ENCODE results near the gene NSMCE4A. TPM values are rescaled to one million over a fixed set of nuclear protein-coding genes. Genes with fewer than 3 reads are reported as not detected.

NSMCE4A gene
- total RNA-seq, 2 experiments from 2014 or later: 34.2 to 36.5 TPM

DNA sequence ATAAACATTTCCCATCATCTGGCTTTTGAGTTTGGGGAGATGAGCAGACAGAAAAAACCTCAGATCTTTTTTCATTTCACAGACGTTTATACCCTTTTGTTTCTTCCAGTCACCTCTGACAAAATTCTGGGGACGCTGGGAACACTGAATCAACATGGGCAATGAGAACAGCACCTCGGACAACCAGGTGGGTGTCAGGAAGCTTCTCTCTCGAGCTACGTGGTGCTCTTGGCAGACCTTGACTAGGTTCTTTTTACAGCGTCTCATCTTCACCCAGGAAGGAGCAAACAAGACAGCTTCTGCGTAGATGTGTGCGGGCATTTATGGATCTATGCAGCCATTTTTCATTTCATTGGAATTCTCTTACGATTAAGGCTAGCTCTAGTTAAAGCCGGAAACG lies 46.8 kb upstream of the NSMCE4A start:
- no peak for TF ChIP-seq CTCF (IDR thresholded peaks at IDR 0.05)
- Mint-ChIP-seq H3K9me3 (no peaks in the 10 kb centered on the region), H3K27ac (no peak overlapping the region), H3K4me3 (no peak overlapping the region), H3K4me1 (ENCODE audit: low read depth) (no peaks in the 10 kb centered on the region), H3K36me3 (ENCODE audit: low read depth) (no peaks in the 10 kb centered on the region), H3K27me3 (peaks cover 2% of the 10 kb centered on the region)
- Histone ChIP-seq H3K9me3 (ENCODE audit: control insufficient read depth in 1 of 2, insufficient read depth in 1 of 2, low read length in 2 of 2) (no peaks in the 10 kb centered on the region), H3K4me3 (ENCODE audit: low read length) (no peak overlapping the region), H3K27ac (ENCODE audit: low read depth in 1 of 2, low read length in 2 of 2) (no peak overlapping the region), H3K27me3 (ENCODE audit: control insufficient read depth in 1 of 2, insufficient read depth in 2 of 2, low read length in 2 of 2) (peaks cover 0 to 3% of the 10 kb centered on the region in 2 experiments), H3K4me1 (ENCODE audit: insufficient read depth, low read length) (no peaks in the 10 kb centered on the region), H3K36me3 (ENCODE audit: insufficient read depth, low read length) (no peaks in the 10 kb centered on the region)
- ChIA-PET CTCF (no interaction called here), POLR2A (no interaction called here)
- DNase-seq (no peak), ATAC-seq (ENCODE audit: poor library complexity) (no peak)
- intact Hi-C loops (cut with DNase I, micrococcal nuclease): no loop called here

DNA sequence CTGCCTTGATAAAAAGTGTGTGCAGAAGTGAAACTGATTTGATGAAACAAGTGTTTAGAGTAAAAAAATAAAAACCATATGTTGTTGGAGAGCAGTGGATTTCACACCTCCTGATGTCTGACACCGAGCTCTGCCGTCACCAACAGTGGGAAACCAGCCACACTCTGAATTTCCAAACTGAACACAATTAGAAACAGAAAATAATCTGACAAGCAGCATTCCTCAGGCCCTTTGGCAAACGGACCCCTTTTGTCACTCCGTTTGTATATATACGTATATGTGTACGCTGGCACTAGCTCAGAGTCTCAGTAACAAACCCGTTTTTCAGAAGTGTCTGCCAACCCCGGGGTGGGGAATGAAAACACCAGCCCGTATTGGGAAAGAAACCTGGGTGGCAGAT lies 46.4 kb upstream of the NSMCE4A start:
- DNase-seq (no peak), ATAC-seq (ENCODE audit: poor library complexity) (no peak)
- intact Hi-C loops (cut with DNase I, micrococcal nuclease): no loop called here
- Histone ChIP-seq H3K4me3 (ENCODE audit: low read length) (no peak overlapping the region), H3K4me1 (ENCODE audit: insufficient read depth, low read length) (no peaks in the 10 kb centered on the region), H3K9me3 (ENCODE audit: control insufficient read depth in 1 of 2, insufficient read depth in 1 of 2, low read length in 2 of 2) (no peaks in the 10 kb centered on the region), H3K27ac (ENCODE audit: low read depth in 1 of 2, low read length in 2 of 2) (no peak overlapping the region), H3K36me3 (ENCODE audit: insufficient read depth, low read length) (no peaks in the 10 kb centered on the region), H3K27me3 (ENCODE audit: control insufficient read depth in 1 of 2, insufficient read depth in 2 of 2, low read length in 2 of 2) (peaks cover 0 to 3% of the 10 kb centered on the region in 2 experiments)
- Mint-ChIP-seq H3K4me1 (ENCODE audit: low read depth) (no peaks in the 10 kb centered on the region), H3K4me3 (no peak overlapping the region), H3K27me3 (peaks cover 6% of the 10 kb centered on the region), H3K36me3 (ENCODE audit: low read depth) (no peaks in the 10 kb centered on the region), H3K27ac (no peak overlapping the region), H3K9me3 (no peaks in the 10 kb centered on the region)
- POLR2A ChIA-PET: no interaction called here
- CTCF ChIA-PET: no interaction called here
- no peak for TF ChIP-seq CTCF (IDR thresholded peaks at IDR 0.05)

DNA sequence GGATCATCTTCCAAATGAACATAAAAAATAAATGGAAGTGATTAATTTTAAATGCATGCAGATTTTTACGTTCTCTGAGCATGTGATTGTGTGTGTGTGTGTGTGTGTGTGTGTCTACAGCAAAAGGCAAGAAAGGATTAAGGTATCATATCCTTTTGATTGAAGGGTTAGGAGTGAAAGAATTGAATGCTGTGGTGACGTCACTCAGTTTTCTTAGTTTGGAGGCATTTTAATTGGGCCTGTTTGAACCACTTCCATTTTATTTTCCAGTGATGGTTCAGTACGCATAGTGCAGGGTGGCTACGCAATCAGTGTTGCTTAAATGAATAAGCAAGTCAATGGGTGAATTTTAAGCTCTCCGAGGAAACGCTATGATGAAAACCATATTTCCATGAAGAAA lies 45.2 kb upstream of the NSMCE4A start:
- no peaks in the 10 kb centered on the region for H3K36me3 Mint-ChIP-seq (ENCODE audit: low read depth)
- Histone ChIP-seq H3K9me3 (ENCODE audit: control insufficient read depth in 1 of 2, insufficient read depth in 1 of 2, low read length in 2 of 2) (no peaks in the 10 kb centered on the region), H3K27ac (ENCODE audit: low read depth in 1 of 2, low read length in 2 of 2) (no peak overlapping the region), H3K27me3 (ENCODE audit: control insufficient read depth in 1 of 2, insufficient read depth in 2 of 2, low read length in 2 of 2) (peaks cover 0 to 3% of the 10 kb centered on the region in 2 experiments), H3K4me3 (ENCODE audit: low read length) (no peak overlapping the region), H3K4me1 (ENCODE audit: insufficient read depth, low read length) (no peaks in the 10 kb centered on the region), H3K36me3 (ENCODE audit: insufficient read depth, low read length) (no peaks in the 10 kb centered on the region)
- POLR2A ChIA-PET: no interaction called here
- ATAC-seq (ENCODE audit: poor library complexity) (no peak), DNase-seq (no peak)
- intact Hi-C loops (cut with DNase I, micrococcal nuclease): no loop called here
- CTCF ChIA-PET: no interaction called here
- H3K9me3 Mint-ChIP-seq: no peaks in the 10 kb centered on the region
- no peak for TF ChIP-seq CTCF (IDR thresholded peaks at IDR 0.05)
- H3K27ac Mint-ChIP-seq: no peak overlapping the region
- H3K4me3 Mint-ChIP-seq: no peak overlapping the region
- peaks cover 7% of the 10 kb centered on the region for H3K27me3 Mint-ChIP-seq
- H3K4me1 Mint-ChIP-seq (ENCODE audit: low read depth): no peaks in the 10 kb centered on the region

All from CD4-positive, alpha-beta T cell (primary cell).